H1 (cell line): ENCODE measurements around the gene SCAI. TPM values are rescaled to one million over a fixed set of nuclear protein-coding genes. Genes with fewer than 3 reads are reported as not detected.

Experiments used
- CBX5 ChIP-seq: fragments of 300-800, 300-1000 bp; sonication (generic); IDR thresholded peaks from 2 replicates; pipeline ENCODE4 v1.7.1; 2016; ENCODE audit warnings: antibody characterized with exemption, low read length, low read depth
- CEBPB ChIP-seq: IDR thresholded peaks from 2 replicates; pipeline ENCODE4 v1.6.1; 2012; ENCODE audit warnings: low read depth, low read length
- HDAC2 ChIP-seq, 2 experiments: fragments of 300-600 bp in 1 of 2; sonication (generic) in 1 of 2; IDR thresholded peaks; 2 replicates each; pipeline ENCODE4 v1.6.1; 2011 to 2012; ENCODE audit warnings: low read depth in 2 of 2, low read length in 2 of 2, mild to moderate bottlenecking in 2 of 2, moderate library complexity in 2 of 2, borderline replicate concordance in 1 of 2, inconsistent platforms in 1 of 2
- RXRA ChIP-seq: IDR thresholded peaks from 2 replicates; pipeline ENCODE4 v1.6.1; 2011; ENCODE audit warnings: low read depth, mild to moderate bottlenecking, low read length, moderate library complexity; ENCODE audit not compliant: insufficient read depth
- SP4 ChIP-seq: IDR thresholded peaks from 2 replicates; pipeline ENCODE4 v1.6.1; 2012; ENCODE audit warnings: low read length, inconsistent platforms
- SRF ChIP-seq: IDR thresholded peaks from 2 replicates; pipeline ENCODE4 v1.6.1; 2011; ENCODE audit warnings: mild to moderate bottlenecking, low read depth, low read length, moderate library complexity
- TEAD4 ChIP-seq: IDR thresholded peaks from 2 replicates; pipeline ENCODE4 v1.6.1; 2012; ENCODE audit warnings: low read depth, low read length, inconsistent platforms, mixed read lengths
- polyA plus RNA-seq, 7 experiments: library from polyadenylated mRNA; depleted of rRNA in 3 of 7; stranded (reverse) in 5 of 7; unstranded in 2 of 7; fragments of >200 nt in 5 of 7; fragments of 200-250 nt in 2 of 7; gene quantifications; 1 replicate in 5 of 7; 2 replicates in 1 of 7; 4 replicates in 1 of 7; pipeline versions ENCODE4 v1.2.1 to v1.2.3, GENCODE V29; 2011 to 2013; ENCODE audit warnings: missing spikeins in 2 of 7, mixed read lengths in 2 of 7
- total RNA-seq: library from RNA; stranded (reverse); fragmentation: NEBNext Ultra II Directional; extraction: Animal tissue kit (Norgen Biotek cat#: 25700); gene quantifications from 2 replicates; pipeline ENCODE4 v1.2.1, GENCODE V29; 2021

The SCAI gene
- total and polyA plus RNA-seq, 2 of the 8 experiments (the other 6 are each of a cell fraction or from before 2014, with no cell fraction given): 6.4 to 19.8 TPM

- TF ChIP-seq RXRA: no peak
- no peak for TF ChIP-seq CBX5
- no peak for TF ChIP-seq SP4
- TF ChIP-seq SRF: no peak
- no peak for TF ChIP-seq CEBPB
- no peak for TF ChIP-seq TEAD4
- TF ChIP-seq HDAC2 (IDR thresholded peaks at IDR 0.05; ENCODE audit: borderline replicate concordance in 1 of 2, low read depth in 2 of 2, low read length in 2 of 2): no peak
Measured at GRCh38 chr9:125126019-125126746, 17.1 kb downstream of the SCAI start (continued).
